Gastroesophageal sphincter (tissue), 3 donors: ENCODE results near the gene CACNA1E.

Experiments
- EP300 ChIP-seq: sonication (generic); formaldehyde crosslinking; IDR thresholded peaks from one replicate; pipeline ENCODE4 v1.6.1; 2017; ENCODE audit warnings: antibody characterized with exemption, mild to moderate bottlenecking
- POLR2A ChIP-seq, 2 donors: fragments of 450-650 bp; IDR thresholded peaks; one replicate each; pipeline ENCODE4 v1.6.1; 2017; ENCODE audit warnings: antibody characterized with exemption in 2 of 2, mild to moderate bottlenecking in 2 of 2, moderate library complexity in 1 of 2
- POLR2AphosphoS5 ChIP-seq: sonication (generic); formaldehyde crosslinking; IDR thresholded peaks from one replicate; pipeline ENCODE4 v1.6.1; 2017; ENCODE audit warnings: antibody characterized with exemption
- TF ChIP-seq, protein P1 (sequence below), 4 experiments: fragments of 200-600 bp in 2 of 4; fragments of 450-650 bp in 2 of 4; sonication (generic) in 1 of 4; IDR thresholded peaks; one replicate each; pipeline ENCODE4 v1.5.1; 2017 to 2019; ENCODE audit warnings: antibody characterized with exemption in 4 of 4, mild to moderate bottlenecking in 2 of 4, moderate library complexity in 2 of 4

DNA sequence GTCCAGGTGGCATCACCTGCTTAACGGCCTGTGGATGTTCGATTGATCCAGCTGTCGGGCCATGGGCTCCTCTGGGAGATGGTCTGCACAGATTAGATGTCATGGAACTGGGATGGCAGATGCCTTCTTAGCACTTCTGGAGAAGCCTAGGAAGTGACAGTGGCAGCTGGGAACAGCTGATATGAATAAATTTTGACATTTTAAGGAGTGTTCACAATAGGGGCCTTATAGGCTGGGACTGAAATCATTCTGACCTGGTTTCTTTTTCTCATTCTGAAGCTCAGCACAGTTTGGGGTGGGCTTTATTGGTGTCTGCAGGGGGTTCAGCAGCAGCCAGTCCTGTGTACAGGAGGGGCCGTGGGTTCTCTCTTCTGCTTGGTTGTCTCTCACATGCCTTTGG, 175.3 kb downstream of the CACNA1E start:
- TF ChIP-seq POLR2A (IDR thresholded peaks at IDR 0.05) (no peak), POLR2AphosphoS5 (no peak), EP300 (no peak)
- TF ChIP-seq, protein P1, sequence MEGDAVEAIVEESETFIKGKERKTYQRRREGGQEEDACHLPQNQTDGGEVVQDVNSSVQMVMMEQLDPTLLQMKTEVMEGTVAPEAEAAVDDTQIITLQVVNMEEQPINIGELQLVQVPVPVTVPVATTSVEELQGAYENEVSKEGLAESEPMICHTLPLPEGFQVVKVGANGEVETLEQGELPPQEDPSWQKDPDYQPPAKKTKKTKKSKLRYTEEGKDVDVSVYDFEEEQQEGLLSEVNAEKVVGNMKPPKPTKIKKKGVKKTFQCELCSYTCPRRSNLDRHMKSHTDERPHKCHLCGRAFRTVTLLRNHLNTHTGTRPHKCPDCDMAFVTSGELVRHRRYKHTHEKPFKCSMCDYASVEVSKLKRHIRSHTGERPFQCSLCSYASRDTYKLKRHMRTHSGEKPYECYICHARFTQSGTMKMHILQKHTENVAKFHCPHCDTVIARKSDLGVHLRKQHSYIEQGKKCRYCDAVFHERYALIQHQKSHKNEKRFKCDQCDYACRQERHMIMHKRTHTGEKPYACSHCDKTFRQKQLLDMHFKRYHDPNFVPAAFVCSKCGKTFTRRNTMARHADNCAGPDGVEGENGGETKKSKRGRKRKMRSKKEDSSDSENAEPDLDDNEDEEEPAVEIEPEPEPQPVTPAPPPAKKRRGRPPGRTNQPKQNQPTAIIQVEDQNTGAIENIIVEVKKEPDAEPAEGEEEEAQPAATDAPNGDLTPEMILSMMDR (IDR thresholded peaks at IDR 0.05): no peak
